IMR-90 (cell line): ENCODE results near the gene TSPAN17. TPM values are rescaled to one million over a fixed set of nuclear protein-coding genes. Genes with fewer than 3 reads are reported as not detected.

ENCODE experiments used
- ATAC-seq: fragments of 200-7000 bp; cut with Tn5 transposase; 2 replicates; pipeline ENCODE4 v1.9.1; 2020; ENCODE audit warnings: low read depth, mild to moderate bottlenecking, moderate library complexity
- BruUV-seq: library from RNA; stranded (reverse); fragments of 400-500 nt; replicated peaks from 2 replicates; lab custom pipeline; 2021; lab: Mats Ljungman, UMichigan
- CTCF ChIA-PET: fragments of 300-600 bp; formaldehyde crosslinking; extraction: SDS; loops from one replicate; lab custom pipeline; 2021; ENCODE audit warnings: antibody characterized with exemption; lab: Yijun Ruan, JAX
- POLR2A ChIA-PET: fragments of 300-600 bp; sonication (Branson Sonifier 250); formaldehyde crosslinking; loops from one replicate; lab custom pipeline; 2022; ENCODE audit warnings: antibody characterized with exemption; ENCODE audit not compliant: unreplicated experiment; lab: Charles Lee
- DNase-seq: peaks from one replicate; pipeline ENCODE4 v3.0.0; 2013
- H2AFZ ChIP-seq: replicated peaks from 2 replicates; pipeline ENCODE3; 2013; ENCODE audit warnings: low read length, mild to moderate bottlenecking; ENCODE audit not compliant: poor library complexity
- H2AK5ac ChIP-seq: 2 replicates; pipeline ENCODE4 v1.6.1; 2013; ENCODE audit warnings: low read depth, low read length, inconsistent platforms
- H2AK9ac ChIP-seq: replicated peaks from 2 replicates; pipeline ENCODE3; 2013; ENCODE audit warnings: mild to moderate bottlenecking, low read depth, low read length, moderate library complexity; ENCODE audit not compliant: poor library complexity
- H2BK120ac ChIP-seq: 2 replicates; pipeline ENCODE4 v1.6.1; 2013; ENCODE audit warnings: low read depth, low read length, inconsistent platforms
- H2BK15ac ChIP-seq: 3 replicates; pipeline ENCODE4 v1.6.1; 2013; ENCODE audit warnings: low read depth, low read length, inconsistent platforms
- H2BK20ac ChIP-seq: 2 replicates; pipeline ENCODE4 v1.6.1; 2013; ENCODE audit warnings: low read depth, mild to moderate bottlenecking, inconsistent platforms, low read length, moderate library complexity
- H2BK5ac ChIP-seq: 2 replicates; pipeline ENCODE4 v1.6.1; 2013; ENCODE audit warnings: mild to moderate bottlenecking, low read depth, low read length, inconsistent platforms; ENCODE audit not compliant: poor library complexity, severe bottlenecking
- H3K14ac ChIP-seq: replicated peaks from 2 replicates; pipeline ENCODE4 v1.6.1; 2013; ENCODE audit warnings: low read depth, low read length, inconsistent platforms
- H3K18ac ChIP-seq: 2 replicates; pipeline ENCODE4 v1.6.1; 2013; ENCODE audit warnings: low read depth, low read length, control low read depth
- H3K23ac ChIP-seq: 2 replicates; pipeline ENCODE4 v1.6.1; 2013; ENCODE audit warnings: low read depth, low read length, inconsistent platforms
- H3K27ac ChIP-seq: 2 replicates; pipeline ENCODE4 v1.5.1; 2013; ENCODE audit warnings: mild to moderate bottlenecking, control low read depth, low read length; ENCODE audit not compliant: insufficient read depth
- H3K27me3 ChIP-seq: 2 replicates; pipeline ENCODE4 v1.6.1; 2013; ENCODE audit warnings: low read length; ENCODE audit not compliant: control insufficient read depth, insufficient read depth
- H3K36me3 ChIP-seq: 2 replicates; pipeline ENCODE4 v1.6.1; 2013; ENCODE audit warnings: low read length, mixed read lengths; ENCODE audit not compliant: control insufficient read depth, insufficient read depth
- H3K4ac ChIP-seq: 2 replicates; pipeline ENCODE4 v1.6.1; 2013; ENCODE audit warnings: low read depth, low read length, inconsistent platforms
- H3K4me1 ChIP-seq: 2 replicates; pipeline ENCODE4 v1.6.1; 2013; ENCODE audit warnings: low read length, mixed read lengths; ENCODE audit not compliant: control insufficient read depth, insufficient read depth
- H3K4me2 ChIP-seq: 2 replicates; pipeline ENCODE4 v1.6.1; 2013; ENCODE audit warnings: low read depth, mild to moderate bottlenecking, control low read depth, low read length, moderate library complexity
- H3K4me3 ChIP-seq: 2 replicates; pipeline ENCODE4 v1.5.1; 2013; ENCODE audit warnings: low read depth, mild to moderate bottlenecking, control low read depth, low read length, moderate library complexity; ENCODE audit not compliant: insufficient read depth
- H3K56ac ChIP-seq: 2 replicates; pipeline ENCODE4 v1.6.1; 2013; ENCODE audit warnings: low read length, inconsistent platforms; ENCODE audit not compliant: insufficient read depth; ENCODE audit errors: extremely low read depth
- H3K79me1 ChIP-seq, 2 experiments: 2 replicates each; pipeline ENCODE4 v1.6.1; 2013; ENCODE audit warnings: low read length in 2 of 2, inconsistent platforms in 1 of 2, low read depth in 1 of 2
- H3K9ac ChIP-seq: 2 replicates; pipeline ENCODE4 v1.6.1; 2013; ENCODE audit warnings: low read depth, low read length, control low read depth
- H3K9me1 ChIP-seq: 2 replicates; pipeline ENCODE4 v1.6.1; 2013; ENCODE audit warnings: low read length, inconsistent platforms; ENCODE audit not compliant: insufficient read depth
- H3K9me3 ChIP-seq: 2 replicates; pipeline ENCODE4 v1.6.1; 2013; ENCODE audit warnings: low read length; ENCODE audit not compliant: control insufficient read depth, insufficient read depth
- H4K20me1 ChIP-seq: 2 replicates; pipeline ENCODE4 v1.6.1; 2013; ENCODE audit warnings: low read length, inconsistent platforms; ENCODE audit not compliant: insufficient read depth
- H4K5ac ChIP-seq: 2 replicates; pipeline ENCODE4 v1.6.1; 2013; ENCODE audit warnings: mild to moderate bottlenecking, low read depth, low read length, control low read depth
- H4K8ac ChIP-seq, 2 experiments: 2 replicates each; pipeline ENCODE4 v1.6.1; 2013; ENCODE audit warnings: low read depth in 2 of 2, low read length in 2 of 2, control low read depth in 1 of 2, inconsistent platforms in 1 of 2
- H4K91ac ChIP-seq: 2 replicates; pipeline ENCODE4 v1.6.1; 2013; ENCODE audit warnings: low read depth, low read length, inconsistent platforms; ENCODE audit not compliant: insufficient read depth
- CEBPB ChIP-seq: IDR thresholded peaks from 2 replicates; pipeline ENCODE4 v1.6.1; 2012; ENCODE audit warnings: low read depth, low read length, improper control_type of control experiment
- CHD1 ChIP-seq: IDR thresholded peaks from 2 replicates; pipeline ENCODE4 v1.6.1; 2012; ENCODE audit warnings: low read depth, low read length, improper control_type of control experiment
- FOS ChIP-seq: fragments of 150-350 bp; IDR thresholded peaks from 2 replicates; pipeline ENCODE4 v1.6.1; 2016; ENCODE audit warnings: low read depth, low read length
- MAFK ChIP-seq: IDR thresholded peaks from 2 replicates; pipeline ENCODE4 v1.6.1; 2012; ENCODE audit warnings: low read depth, low read length, improper control_type of control experiment
- MXI1 ChIP-seq: IDR thresholded peaks from 2 replicates; pipeline ENCODE4 v1.6.1; 2012; ENCODE audit warnings: low read depth, mild to moderate bottlenecking, low read length, moderate library complexity, borderline replicate concordance
- NFE2L2 ChIP-seq: fragments of 150-350 bp; IDR thresholded peaks from 2 replicates; pipeline ENCODE4 v1.6.1; 2016; ENCODE audit warnings: low read depth, mild to moderate bottlenecking, low read length
- RAD21 ChIP-seq: IDR thresholded peaks from 2 replicates; pipeline ENCODE4 v1.6.1; 2012; ENCODE audit warnings: low read length, improper control_type of control experiment
- RCOR1 ChIP-seq: IDR thresholded peaks from 2 replicates; pipeline ENCODE4 v1.6.1; 2012; ENCODE audit warnings: mild to moderate bottlenecking, low read length, improper control_type of control experiment; ENCODE audit not compliant: insufficient replicate concordance
- RFX5 ChIP-seq: IDR thresholded peaks from 2 replicates; pipeline ENCODE4 v1.8.0; 2012; ENCODE audit warnings: low read depth, mild to moderate bottlenecking, low read length, moderate library complexity
- SMC3 ChIP-seq: fragments of 150-350 bp; IDR thresholded peaks from 2 replicates; pipeline ENCODE4 v1.6.1; 2016; ENCODE audit warnings: low read depth, mild to moderate bottlenecking, antibody characterized with exemption, low read length, moderate library complexity
- USF2 ChIP-seq: fragments of 150-350 bp; IDR thresholded peaks from 2 replicates; pipeline ENCODE4 v1.6.1; 2017; ENCODE audit warnings: mild to moderate bottlenecking, antibody characterized with exemption, low read length, low read depth
- WGBS, 2 experiments: methylation state at CpG; one replicate each; pipeline versions ENCODE4 v1.1.5 to v1.1.7; 2013; ENCODE audit warnings: missing lambda C conversion rate in 2 of 2; ENCODE audit not compliant: insufficient read length in 1 of 2; ENCODE audit errors: extremely low coverage in 2 of 2; 5-methylcytosine and 5-hydroxymethylcytosine counted together
- dilution Hi-C: fragments of 300-500 bp; cut with HindIII; formaldehyde crosslinking; loops from one replicate; pipeline ENCODE4 v1.14.3; 2018; ENCODE audit warnings: low sequenced_read_pairs; ENCODE audit not compliant: unreplicated experiment
- in situ Hi-C: fragments of 300-500 bp; cut with MboI; formaldehyde crosslinking; loops from 3 replicates; pipeline ENCODE4 v1.14.3; 2019; ENCODE audit warnings: low sequenced_read_pairs, inconsistent platforms, mixed read lengths
- intact Hi-C: fragments of 100-400 bp; cut with micrococcal nuclease; formaldehyde crosslinking; loops from 2 replicates; pipeline ENCODE4 v1.10.0; 2022
- polyA plus RNA-seq, 3 experiments: library from polyadenylated mRNA; depleted of rRNA; stranded (reverse); fragments of >200 nt; gene quantifications; 2 replicates each; pipeline ENCODE4 v1.2.3, GENCODE V29; 2012; ENCODE audit warnings: low replicate concordance in 1 of 3
- total RNA-seq: library from RNA; depleted of rRNA; stranded (reverse); fragments of >200 nt; gene quantifications from 2 replicates; pipeline ENCODE4 v1.2.3, GENCODE V29; 2012
- TF ChIP-seq, protein P1 (sequence below): fragments of 150-350 bp; IDR thresholded peaks from 2 replicates; pipeline ENCODE4 v1.6.1; 2016; ENCODE audit warnings: low read depth, mild to moderate bottlenecking, low read length, moderate library complexity, borderline replicate concordance
- TF ChIP-seq, protein P2 (sequence below): conservative IDR thresholded peaks from 2 replicates; pipeline ENCODE4 v1.5.1; 2012; ENCODE audit warnings: mild to moderate bottlenecking, low read depth, low read length, improper control_type of control experiment

The TSPAN17 gene
- total and polyA plus RNA-seq, 2 of the 4 experiments (the other 2 are of a cell fraction), result 34.2 to 41.6 TPM

GRCh38 chr5:176639981-176640380 lies 7.3 kb upstream of the TSPAN17 start:
- no peak for DNase-seq
- peak overlapping the region; percentile 19 for H2AFZ ChIP-seq
- H3K56ac ChIP-seq, result no peak overlapping the region; the same call in 1 of the 2 replicates
- POLR2A ChIA-PET, result no interaction called here
- no peak overlapping the region for H3K4me3 ChIP-seq
- intact Hi-C loops, result loop anchor here (10.0 kb wide), 1 partner anchor 225 kb away; the partner anchor contains the start of gene CLTB
- H2BK15ac ChIP-seq, result no peak overlapping the region
- H2AK9ac ChIP-seq, result no peak overlapping the region
- no peak overlapping the region for H4K8ac ChIP-seq
- WGBS, 2 experiments, result 0% methylated on average over 1 of the region's 4 CpGs; no CpG with 5 or more reads in 1 of the 2 experiments
- H2BK5ac ChIP-seq, result no peak overlapping the region
- no peak overlapping the region for H3K27ac ChIP-seq
- CTCF ChIA-PET, result interaction anchor here (1.2 kb wide), 1 partner anchor 66 kb away, joined by 3 read pairs; no protein-coding TSS in a partner anchor
- H2BK20ac ChIP-seq, result no peak overlapping the region
- H3K9me3 ChIP-seq, result peaks cover 5% of the 10 kb centered on the region
- H4K91ac ChIP-seq, result no peak overlapping the region
- H3K18ac ChIP-seq, result no peak overlapping the region
- no peak overlapping the region for H3K4me2 ChIP-seq
- H2BK120ac ChIP-seq, result no peak overlapping the region
- dilution Hi-C loops, result no loop called here
- H3K4me1 ChIP-seq, result no peaks in the 10 kb centered on the region; the same call in 1 of the 2 replicates
- H4K20me1 ChIP-seq, result no peaks in the 10 kb centered on the region
- peaks cover 47% of the 10 kb centered on the region for H3K27me3 ChIP-seq
- H2AK5ac ChIP-seq, result no peak overlapping the region
- no peaks in the 10 kb centered on the region for H3K9me1 ChIP-seq
- H4K5ac ChIP-seq, result no peak overlapping the region
- no peak overlapping the region for H3K23ac ChIP-seq
- H3K36me3 ChIP-seq, result no peaks in the 10 kb centered on the region
- TF ChIP-seq MAFK (no peak), CEBPB (no peak), RFX5 (no peak), CHD1 (no peak), FOS (no peak), RAD21 (no peak), RCOR1 (no peak), USF2 (no peak), NFE2L2 (no peak), MXI1 (no peak), SMC3 (no peak)
- TF ChIP-seq, protein P1, sequence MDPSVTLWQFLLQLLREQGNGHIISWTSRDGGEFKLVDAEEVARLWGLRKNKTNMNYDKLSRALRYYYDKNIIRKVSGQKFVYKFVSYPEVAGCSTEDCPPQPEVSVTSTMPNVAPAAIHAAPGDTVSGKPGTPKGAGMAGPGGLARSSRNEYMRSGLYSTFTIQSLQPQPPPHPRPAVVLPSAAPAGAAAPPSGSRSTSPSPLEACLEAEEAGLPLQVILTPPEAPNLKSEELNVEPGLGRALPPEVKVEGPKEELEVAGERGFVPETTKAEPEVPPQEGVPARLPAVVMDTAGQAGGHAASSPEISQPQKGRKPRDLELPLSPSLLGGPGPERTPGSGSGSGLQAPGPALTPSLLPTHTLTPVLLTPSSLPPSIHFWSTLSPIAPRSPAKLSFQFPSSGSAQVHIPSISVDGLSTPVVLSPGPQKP, result no peak
- TF ChIP-seq, protein P2, sequence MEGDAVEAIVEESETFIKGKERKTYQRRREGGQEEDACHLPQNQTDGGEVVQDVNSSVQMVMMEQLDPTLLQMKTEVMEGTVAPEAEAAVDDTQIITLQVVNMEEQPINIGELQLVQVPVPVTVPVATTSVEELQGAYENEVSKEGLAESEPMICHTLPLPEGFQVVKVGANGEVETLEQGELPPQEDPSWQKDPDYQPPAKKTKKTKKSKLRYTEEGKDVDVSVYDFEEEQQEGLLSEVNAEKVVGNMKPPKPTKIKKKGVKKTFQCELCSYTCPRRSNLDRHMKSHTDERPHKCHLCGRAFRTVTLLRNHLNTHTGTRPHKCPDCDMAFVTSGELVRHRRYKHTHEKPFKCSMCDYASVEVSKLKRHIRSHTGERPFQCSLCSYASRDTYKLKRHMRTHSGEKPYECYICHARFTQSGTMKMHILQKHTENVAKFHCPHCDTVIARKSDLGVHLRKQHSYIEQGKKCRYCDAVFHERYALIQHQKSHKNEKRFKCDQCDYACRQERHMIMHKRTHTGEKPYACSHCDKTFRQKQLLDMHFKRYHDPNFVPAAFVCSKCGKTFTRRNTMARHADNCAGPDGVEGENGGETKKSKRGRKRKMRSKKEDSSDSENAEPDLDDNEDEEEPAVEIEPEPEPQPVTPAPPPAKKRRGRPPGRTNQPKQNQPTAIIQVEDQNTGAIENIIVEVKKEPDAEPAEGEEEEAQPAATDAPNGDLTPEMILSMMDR, result no peak
- H3K4ac ChIP-seq, result no peak overlapping the region
- no TSS peak for BruUV-seq
- no peaks in the 10 kb centered on the region for H3K79me1 ChIP-seq
- no peak overlapping the region for H3K14ac ChIP-seq
- H3K9ac ChIP-seq, result no peak overlapping the region
- peak; percentile 35 for ATAC-seq
- in situ Hi-C loops, result no loop called here
